Activated CD4-positive, alpha-beta memory T cell treated with anti-CD3 and anti-CD28 coated beads, Interleukin-2, amount 10 ng/mL, durations not matched to agents 7 days and 5 days (primary cell): ENCODE data around the gene TBC1D25. TPM values are rescaled to one million over a fixed set of nuclear protein-coding genes. Genes with fewer than 3 reads are reported as not detected.
"Not testable (repeated sequence)": the region's sequence is repeated elsewhere in the genome, so short reads cannot be mapped to it uniquely, and the experiment has no call there.

Source experiments
- CTCF ChIA-PET: fragments of 350-600 bp; sonication (Branson Sonifier 250); formaldehyde crosslinking; loops from one replicate; lab custom pipeline; 2021; ENCODE audit warnings: antibody characterized with exemption, inconsistent platforms; lab: Charles Lee
- POLR2A ChIA-PET: fragments of 350-600 bp; sonication (Branson Sonifier 250); formaldehyde crosslinking; loops from one replicate; lab custom pipeline; 2021; ENCODE audit warnings: antibody characterized with exemption; lab: Charles Lee
- DNase-seq: peaks from one replicate; pipeline ENCODE4 v3.0.0-alpha.2; 2020
- H3K27ac Mint-ChIP-seq: one replicate; pipeline ENCODE4 v1.8.0; 2021; ENCODE audit warnings: mild to moderate bottlenecking, mixed read lengths
- H3K27me3 Mint-ChIP-seq: one replicate; pipeline ENCODE4 v1.8.0; 2021; ENCODE audit warnings: mixed read lengths
- H3K36me3 Mint-ChIP-seq: one replicate; pipeline ENCODE4 v1.8.0; 2021; ENCODE audit warnings: low read depth, mixed read lengths
- H3K4me1 Mint-ChIP-seq: one replicate; pipeline ENCODE4 v1.8.0; 2021; ENCODE audit warnings: mixed read lengths
- H3K4me3 Mint-ChIP-seq: one replicate; pipeline ENCODE4 v1.8.0; 2021; ENCODE audit warnings: mild to moderate bottlenecking, mixed read lengths
- H3K9me3 Mint-ChIP-seq: one replicate; pipeline ENCODE4 v1.8.0; 2021; ENCODE audit warnings: mixed read lengths
- total RNA-seq, 2 experiments: library from RNA; stranded (reverse); gene quantifications; one replicate each; pipeline ENCODE4 v1.2.3, GENCODE V29; 2021

The TBC1D25 gene
- total RNA-seq, 2 experiments from 2014 or later = 21.7 to 22.3 TPM

GRCh38 chrX:48508400-48509244 lies 30.9 kb upstream of the TBC1D25 start, which contains the start of gene PORCN:
Gene PORCN (plus strand): TSS chrX:48508992. CDS start chrX:48509821, 829 bp downstream.
- Mint-ChIP-seq H3K4me1 (peaks cover 33% of the 10 kb centered on the region), H3K36me3 (peaks cover 18% of the 10 kb centered on the region), H3K27me3 (no peaks in the 10 kb centered on the region), H3K27ac (peak within 1 kb of the TSS; percentile 47), H3K9me3 (no peaks in the 10 kb centered on the region), H3K4me3 (peak within 1 kb of the TSS; percentile 81)
- ChIA-PET CTCF (interaction anchor here (1.0 to 1.3 kb wide), 2 partner anchors 31 to 41 kb away, joined by 3 to 4 read pairs; partner anchors contain the start of gene TBC1D25), POLR2A (interaction anchor here (0.8 to 2.3 kb wide), 4 partner anchors 12 to 66 kb away, joined by 3 to 11 read pairs (median 4); partner anchors contain the start of genes EBP and RBM3)
- DNase-seq = peak; percentile 82

- peaks cover 33% of the 10 kb centered on the region for H3K4me1 Mint-ChIP-seq
- no peak for DNase-seq
- H3K27ac Mint-ChIP-seq = peak overlapping the region; percentile 47
- no peaks in the 10 kb centered on the region for H3K27me3 Mint-ChIP-seq
- peak overlapping the region; percentile 81 for H3K4me3 Mint-ChIP-seq
- no peaks in the 10 kb centered on the region for H3K9me3 Mint-ChIP-seq
- ChIA-PET POLR2A (interaction anchor here (2.0 to 2.3 kb wide), 2 partner anchors 12 kb away, joined by 6 to 11 read pairs; partner anchors contain the start of gene EBP), CTCF (interaction anchor here (1.3 kb wide), 1 partner anchor 41 kb away, joined by 3 read pairs; no protein-coding TSS in a partner anchor)
- peaks cover 18% of the 10 kb centered on the region for H3K36me3 Mint-ChIP-seq
Observed at GRCh38 chrX:48509245-48509590, 30.3 kb upstream of the TBC1D25 start.

- DNase-seq = no peak
- CTCF ChIA-PET = no interaction called here
- Mint-ChIP-seq H3K4me1 (peaks cover 33% of the 10 kb centered on the region), H3K27ac (peak overlapping the region; percentile 47), H3K4me3 (peak overlapping the region; percentile 81), H3K36me3 (peaks cover 20% of the 10 kb centered on the region), H3K27me3 (no peaks in the 10 kb centered on the region), H3K9me3 (no peaks in the 10 kb centered on the region)
- POLR2A ChIA-PET = interaction anchor here (1.4 to 2.0 kb wide), 2 partner anchors 12 to 29 kb away, joined by 4 to 6 read pairs; partner anchors contain the start of genes EBP and TBC1D25
Observed at GRCh38 chrX:48509619-48510018, 29.9 kb upstream of the TBC1D25 start.

GRCh38 chrX:48511560-48511959 lies 28.0 kb upstream of the TBC1D25 start:
- H3K4me3 Mint-ChIP-seq = no peak overlapping the region
- POLR2A ChIA-PET = interaction anchor here (2.0 kb wide), 1 partner anchor 10 kb away, joined by 6 read pairs; the partner anchor contains the start of gene EBP
- H3K4me1 Mint-ChIP-seq = peaks cover 37% of the 10 kb centered on the region
- H3K27me3 Mint-ChIP-seq = no peaks in the 10 kb centered on the region
- DNase-seq = no peak
- H3K9me3 Mint-ChIP-seq = no peaks in the 10 kb centered on the region
- no peak overlapping the region for H3K27ac Mint-ChIP-seq
- H3K36me3 Mint-ChIP-seq = peaks cover 35% of the 10 kb centered on the region
- CTCF ChIA-PET = no interaction called here

GRCh38 chrX:48512371-48512935 lies 27.1 kb upstream of the TBC1D25 start:
- Mint-ChIP-seq H3K27me3 (no peaks in the 10 kb centered on the region), H3K4me3 (no peak overlapping the region), H3K36me3 (peaks cover 38% of the 10 kb centered on the region), H3K27ac (no peak overlapping the region), H3K9me3 (no peaks in the 10 kb centered on the region), H3K4me1 (peaks cover 42% of the 10 kb centered on the region)
- ChIA-PET POLR2A (no interaction called here), CTCF (no interaction called here)
- DNase-seq = no peak

- ChIA-PET POLR2A (interaction anchor here (1.7 kb wide), 1 partner anchor 25 kb away, joined by 4 read pairs; the partner anchor contains the start of gene TBC1D25), CTCF (no interaction called here)
- H3K27ac Mint-ChIP-seq = no peak overlapping the region
- H3K36me3 Mint-ChIP-seq = peaks cover 38% of the 10 kb centered on the region
- no peak for DNase-seq
- H3K9me3 Mint-ChIP-seq = no peaks in the 10 kb centered on the region
- peaks cover 38% of the 10 kb centered on the region for H3K4me1 Mint-ChIP-seq
- no peak overlapping the region for H3K4me3 Mint-ChIP-seq
- no peaks in the 10 kb centered on the region for H3K27me3 Mint-ChIP-seq
Observed at GRCh38 chrX:48513670-48514069, 25.8 kb upstream of the TBC1D25 start.

GRCh38 chrX:48514126-48514806 lies 25.2 kb upstream of the TBC1D25 start:
- Mint-ChIP-seq H3K4me1 (peaks cover 41% of the 10 kb centered on the region), H3K9me3 (no peaks in the 10 kb centered on the region), H3K27ac (no peak overlapping the region), H3K36me3 (peaks cover 41% of the 10 kb centered on the region), H3K27me3 (no peaks in the 10 kb centered on the region), H3K4me3 (no peak overlapping the region)
- CTCF ChIA-PET = no interaction called here
- no peak for DNase-seq
- POLR2A ChIA-PET = interaction anchor here (0.6 to 1.7 kb wide), 3 partner anchors 14 to 60 kb away, joined by 3 to 4 read pairs (median 4); partner anchors contain the start of genes RBM3 and TBC1D25

GRCh38 chrX:48514868-48515460 lies 24.6 kb upstream of the TBC1D25 start:
- no peak for DNase-seq
- Mint-ChIP-seq H3K9me3 (no peaks in the 10 kb centered on the region), H3K4me1 (peaks cover 40% of the 10 kb centered on the region), H3K36me3 (peaks cover 39% of the 10 kb centered on the region), H3K27ac (no peak overlapping the region), H3K27me3 (no peaks in the 10 kb centered on the region), H3K4me3 (no peak overlapping the region)
- CTCF ChIA-PET = no interaction called here
- POLR2A ChIA-PET = interaction anchor here (0.6 to 1.7 kb wide), 3 partner anchors 13 to 59 kb away, joined by 3 to 4 read pairs (median 4); partner anchors contain the start of genes RBM3 and TBC1D25

GRCh38 chrX:48515842-48516241 lies 23.7 kb upstream of the TBC1D25 start:
- H3K27me3 Mint-ChIP-seq = no peaks in the 10 kb centered on the region
- ChIA-PET POLR2A (no interaction called here), CTCF (no interaction called here)
- no peak overlapping the region for H3K4me3 Mint-ChIP-seq
- H3K27ac Mint-ChIP-seq = peak overlapping the region; percentile 31
- peaks cover 39% of the 10 kb centered on the region for H3K4me1 Mint-ChIP-seq
- H3K9me3 Mint-ChIP-seq = no peaks in the 10 kb centered on the region
- peaks cover 36% of the 10 kb centered on the region for H3K36me3 Mint-ChIP-seq
- DNase-seq = no peak

- peaks cover 36% of the 10 kb centered on the region for H3K36me3 Mint-ChIP-seq
- POLR2A ChIA-PET = no interaction called here
- no peak for DNase-seq
- CTCF ChIA-PET = no interaction called here
- no peaks in the 10 kb centered on the region for H3K27me3 Mint-ChIP-seq
- H3K9me3 Mint-ChIP-seq = no peaks in the 10 kb centered on the region
- H3K4me1 Mint-ChIP-seq = peaks cover 39% of the 10 kb centered on the region
- no peak overlapping the region for H3K4me3 Mint-ChIP-seq
- peak overlapping the region; percentile 31 for H3K27ac Mint-ChIP-seq
Observed at GRCh38 chrX:48516285-48516684, 23.2 kb upstream of the TBC1D25 start.

- H3K27me3 Mint-ChIP-seq = no peaks in the 10 kb centered on the region
- peaks cover 38% of the 10 kb centered on the region for H3K36me3 Mint-ChIP-seq
- no peak for DNase-seq
- ChIA-PET POLR2A (interaction anchor here (1.2 kb wide), 1 partner anchor 15 kb away, joined by 4 read pairs; no protein-coding TSS in a partner anchor), CTCF (no interaction called here)
- peaks cover 36% of the 10 kb centered on the region for H3K4me1 Mint-ChIP-seq
- no peaks in the 10 kb centered on the region for H3K9me3 Mint-ChIP-seq
- H3K4me3 Mint-ChIP-seq = no peak overlapping the region
- H3K27ac Mint-ChIP-seq = no peak overlapping the region
Observed at GRCh38 chrX:48516987-48517386, 22.5 kb upstream of the TBC1D25 start.

- H3K9me3 Mint-ChIP-seq, DNase-seq, H3K4me3 Mint-ChIP-seq, H3K27me3 Mint-ChIP-seq: not testable (repeated sequence)
- peaks cover 43% of the 10 kb centered on the region for H3K36me3 Mint-ChIP-seq
- peaks cover 37% of the 10 kb centered on the region for H3K4me1 Mint-ChIP-seq
- CTCF ChIA-PET = interaction anchor here (0.6 to 1.0 kb wide), 2 partner anchors 20 to 492 kb away, joined by 3 to 4 read pairs; partner anchors contain the start of gene TBC1D25
- POLR2A ChIA-PET = interaction anchor here (0.7 to 1.6 kb wide), 5 partner anchors 9 to 55 kb away, joined by 3 to 8 read pairs (median 4); partner anchors contain the start of gene RBM3
- H3K27ac Mint-ChIP-seq = peak overlapping the region; percentile 99
Observed at GRCh38 chrX:48519481-48519880, 20.0 kb upstream of the TBC1D25 start.
